Sigmoid colon (tissue), 3 donors: ENCODE measurements around the gene LRP1.

ENCODE experiments used
- POLR2A ChIP-seq, 2 donors: fragments of 450-650 bp; IDR thresholded peaks; one replicate each; pipeline ENCODE4 v1.6.1; 2016; ENCODE audit warnings: antibody characterized with exemption in 2 of 2, mild to moderate bottlenecking in 2 of 2, moderate library complexity in 2 of 2
- TF ChIP-seq, protein P1 (sequence below), 4 experiments: fragments of 450-650 bp in 3 of 4; fragments of 200-600 bp in 1 of 4; IDR thresholded peaks; one replicate each; pipeline ENCODE4 v1.5.1; 2016 to 2019; ENCODE audit warnings: antibody characterized with exemption in 4 of 4, mild to moderate bottlenecking in 3 of 4, moderate library complexity in 2 of 4

DNA sequence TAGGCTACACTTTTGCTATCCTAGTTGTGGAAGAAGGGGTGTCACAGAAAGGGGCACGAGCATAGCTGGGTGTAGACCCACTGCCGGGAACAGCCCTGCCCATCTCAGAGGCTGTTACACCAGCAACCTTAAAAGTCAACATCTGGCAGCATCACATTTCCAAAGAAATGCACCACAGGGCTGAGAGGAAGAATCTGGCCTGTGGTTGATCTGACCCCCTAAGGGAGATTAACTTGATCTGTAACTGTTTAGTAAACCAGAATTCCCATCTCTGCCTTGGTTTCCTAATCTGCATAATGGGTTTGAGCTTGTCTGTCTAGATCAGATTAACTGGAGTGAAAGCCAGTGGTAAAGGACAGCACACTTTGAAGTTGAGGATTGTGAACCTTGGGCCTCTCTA lies 17.8 kb downstream of the LRP1 start:
- TF ChIP-seq, protein P1, sequence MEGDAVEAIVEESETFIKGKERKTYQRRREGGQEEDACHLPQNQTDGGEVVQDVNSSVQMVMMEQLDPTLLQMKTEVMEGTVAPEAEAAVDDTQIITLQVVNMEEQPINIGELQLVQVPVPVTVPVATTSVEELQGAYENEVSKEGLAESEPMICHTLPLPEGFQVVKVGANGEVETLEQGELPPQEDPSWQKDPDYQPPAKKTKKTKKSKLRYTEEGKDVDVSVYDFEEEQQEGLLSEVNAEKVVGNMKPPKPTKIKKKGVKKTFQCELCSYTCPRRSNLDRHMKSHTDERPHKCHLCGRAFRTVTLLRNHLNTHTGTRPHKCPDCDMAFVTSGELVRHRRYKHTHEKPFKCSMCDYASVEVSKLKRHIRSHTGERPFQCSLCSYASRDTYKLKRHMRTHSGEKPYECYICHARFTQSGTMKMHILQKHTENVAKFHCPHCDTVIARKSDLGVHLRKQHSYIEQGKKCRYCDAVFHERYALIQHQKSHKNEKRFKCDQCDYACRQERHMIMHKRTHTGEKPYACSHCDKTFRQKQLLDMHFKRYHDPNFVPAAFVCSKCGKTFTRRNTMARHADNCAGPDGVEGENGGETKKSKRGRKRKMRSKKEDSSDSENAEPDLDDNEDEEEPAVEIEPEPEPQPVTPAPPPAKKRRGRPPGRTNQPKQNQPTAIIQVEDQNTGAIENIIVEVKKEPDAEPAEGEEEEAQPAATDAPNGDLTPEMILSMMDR (IDR thresholded peaks at IDR 0.05) = no peak
- no peak for TF ChIP-seq POLR2A (IDR thresholded peaks at IDR 0.05)
